Skeletal muscle cell (primary cell): ENCODE results near the gene MRPL40.
"Not testable (repeated sequence)": the region's sequence is repeated elsewhere in the genome, so short reads cannot be mapped to it uniquely, and the experiment has no call there.

Experiments used
- DNase-seq: peaks from one replicate; pipeline ENCODE4 v3.0.0-alpha.2; 2010; ENCODE audit warnings: low read depth
- H3K4me3 ChIP-seq: 2 replicates; pipeline ENCODE4 v1.5.1; 2011; ENCODE audit warnings: low read depth, mild to moderate bottlenecking, control low read depth, low read length, moderate library complexity

MRPL40 gene

GRCh38 chr22:19436444-19437161 lies 4.3 kb downstream of the MRPL40 start:
- DNase-seq, H3K4me3 ChIP-seq: not testable (repeated sequence)

DNA sequence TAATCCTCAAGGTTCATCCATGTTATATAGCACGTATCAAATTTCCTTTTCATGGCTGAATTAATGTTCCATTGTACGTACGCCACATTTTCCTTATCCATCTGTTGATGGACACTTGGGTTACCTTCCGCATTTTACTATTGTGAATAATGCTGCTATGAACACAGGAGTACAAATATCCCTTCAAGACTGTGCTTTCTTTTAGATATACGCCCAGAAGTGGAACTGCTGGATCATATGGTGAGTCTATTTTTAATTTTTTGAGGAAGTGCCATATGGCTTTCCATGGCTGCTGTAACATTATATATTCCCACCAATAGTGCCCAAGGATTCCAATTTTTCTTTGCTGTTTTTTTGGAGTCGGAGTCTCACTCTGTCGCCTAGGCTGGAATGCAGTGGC lies 6.0 kb downstream of the MRPL40 start:
- DNase-seq = no peak
- H3K4me3 ChIP-seq = no peak overlapping the region

- no peak for DNase-seq
- H3K4me3 ChIP-seq = no peak overlapping the region
Measured at GRCh38 chr22:19440411-19441195, 8.3 kb downstream of the MRPL40 start.

- DNase-seq = no peak
- H3K4me3 ChIP-seq = no peak overlapping the region
Measured at GRCh38 chr22:19442166-19442565, 9.8 kb downstream of the MRPL40 start.

DNA sequence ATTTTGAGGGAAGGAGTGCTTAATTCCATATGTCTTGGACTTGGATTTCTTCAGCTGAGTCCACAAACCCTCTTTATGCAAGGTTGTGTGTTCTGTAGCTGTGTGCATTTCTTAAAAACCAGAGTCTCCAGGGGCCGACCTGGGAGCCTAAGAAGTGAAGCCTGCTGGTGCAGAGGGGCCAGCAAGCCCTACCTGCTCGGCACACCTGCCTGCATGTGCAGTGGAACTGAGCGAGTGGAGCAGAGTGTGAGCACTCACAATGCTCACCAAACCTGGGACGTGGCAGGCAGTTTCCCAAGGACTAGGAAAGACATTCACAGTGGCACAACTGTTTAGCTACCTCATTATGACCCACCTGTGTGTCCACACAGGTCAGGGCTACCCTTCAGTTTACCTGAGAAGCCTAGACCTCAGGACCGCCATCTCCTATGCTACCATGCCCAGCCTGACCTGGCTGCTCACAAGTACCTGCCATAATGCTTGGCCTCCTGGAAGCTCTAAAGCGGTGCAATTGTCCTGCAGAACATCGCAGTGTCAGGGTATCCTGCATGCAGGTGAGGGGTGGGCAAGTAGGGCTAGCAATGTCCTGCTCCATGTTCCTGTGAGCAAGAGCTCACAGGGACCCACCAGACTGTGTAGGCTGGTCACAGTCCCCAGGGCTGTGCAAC lies 11.3 kb downstream of the MRPL40 start:
- DNase-seq = no peak
- no peak overlapping the region for H3K4me3 ChIP-seq

DNA sequence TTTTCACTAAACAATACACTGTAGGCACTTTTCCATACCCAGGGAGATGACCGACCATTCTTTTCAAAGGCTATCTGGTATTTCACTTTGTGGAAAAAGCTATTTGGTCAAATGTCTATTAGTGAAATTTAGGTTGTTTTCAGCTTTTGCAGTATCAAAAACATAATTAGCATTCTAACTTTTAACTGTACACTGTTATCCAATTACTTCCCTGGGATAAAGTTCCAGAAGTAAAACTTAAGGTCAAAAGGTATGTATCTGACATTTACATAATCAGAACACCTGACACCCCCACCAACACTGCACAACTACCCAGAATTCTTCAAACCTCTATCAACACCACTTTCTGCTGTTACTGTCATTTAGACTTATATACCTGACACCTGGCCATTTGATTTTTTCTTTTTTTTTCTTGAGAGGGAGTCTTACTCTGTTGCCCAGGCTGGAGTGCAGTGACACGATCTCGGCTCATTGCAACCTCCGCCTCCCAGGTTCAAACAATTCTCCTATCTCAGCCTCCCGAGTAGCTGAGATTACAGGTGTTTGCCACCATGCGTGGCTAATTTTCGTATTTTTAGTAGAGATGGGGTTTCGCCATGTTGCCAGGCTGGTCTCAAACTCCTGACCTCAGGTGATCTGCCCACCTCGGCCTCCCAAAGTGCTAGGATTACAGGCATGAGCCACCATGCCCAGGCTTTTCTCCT lies 13.1 kb downstream of the MRPL40 start:
- not testable (repeated sequence) for DNase-seq

DNA sequence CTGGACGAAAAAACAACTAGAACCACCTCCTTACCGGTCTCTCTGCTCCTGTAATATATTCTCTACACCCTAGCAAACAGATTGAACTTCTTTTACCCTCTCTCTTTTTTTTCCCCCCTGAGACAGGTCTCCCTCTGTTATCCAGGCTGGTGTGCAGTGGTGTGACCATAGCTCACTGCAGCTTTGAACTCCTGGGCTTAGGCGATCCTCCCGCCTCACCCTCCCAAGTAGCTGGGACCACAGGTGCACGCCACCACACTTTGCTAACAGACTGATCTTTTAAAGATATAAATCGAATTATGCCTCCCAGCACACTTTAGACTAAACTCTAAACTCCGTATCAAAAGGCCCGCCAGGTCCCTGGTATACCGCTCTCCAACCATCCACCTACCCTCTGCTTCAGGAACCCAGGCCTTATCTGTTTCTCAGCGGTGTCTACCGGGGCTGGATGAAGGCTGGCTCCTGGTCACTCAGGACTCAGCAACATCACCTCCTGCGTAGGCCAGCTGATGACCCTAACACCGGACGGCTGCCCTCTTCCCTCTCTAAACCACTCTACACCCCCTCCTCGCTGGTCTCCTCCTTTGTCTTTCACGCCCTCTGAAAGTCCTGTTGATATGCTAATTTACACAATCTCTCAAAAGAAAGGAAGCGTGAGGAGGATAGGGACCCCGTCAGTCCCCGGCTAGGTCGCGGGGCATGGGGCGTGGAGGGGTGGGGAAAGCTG lies 14.4 kb downstream of the MRPL40 start:
- DNase-seq = no peak
- H3K4me3 ChIP-seq = peak overlapping the region; percentile 73

More for the DNA sequence above, 13.1 kb downstream of the MRPL40 start:
- H3K4me3 ChIP-seq = not testable (repeated sequence)

DNA sequence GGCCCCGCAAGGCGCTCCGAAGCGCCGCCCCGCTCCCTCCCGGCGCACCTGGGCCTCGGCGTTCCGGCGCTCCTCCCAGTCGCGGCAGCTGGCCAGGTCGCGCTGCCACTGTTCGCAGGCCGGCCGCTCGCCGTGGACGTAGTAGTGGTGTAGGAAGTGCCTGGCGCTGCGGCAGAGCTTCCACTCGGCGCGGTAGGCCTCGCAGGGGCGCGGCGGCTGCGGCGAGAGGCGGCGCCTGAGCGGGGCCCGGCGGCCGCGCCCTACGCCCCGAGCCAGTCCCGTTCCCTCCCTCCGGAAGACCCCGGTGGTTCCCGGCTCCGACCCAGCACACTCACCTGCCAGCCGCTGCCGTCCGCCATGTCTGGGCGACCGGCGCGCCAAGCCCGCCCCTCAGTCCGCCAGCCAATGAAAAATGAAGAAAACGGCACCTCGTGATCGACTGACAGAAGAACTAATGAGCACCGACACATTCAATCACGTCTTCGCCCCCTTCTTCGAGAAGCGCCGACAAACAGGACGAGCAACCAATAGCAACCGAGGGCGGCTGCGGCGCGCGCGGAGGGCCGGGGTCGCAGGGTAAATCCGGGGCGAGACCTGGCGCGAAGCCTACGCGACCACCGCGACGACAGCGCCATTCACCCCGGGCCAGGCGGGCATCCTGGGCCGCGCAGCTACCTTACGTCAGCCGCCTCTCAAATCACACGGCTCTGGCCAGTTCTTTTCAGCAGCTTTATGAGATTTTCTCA lies 15.2 kb downstream of the MRPL40 start, which contains the start of gene C22orf39:
Gene C22orf39, minus strand, starts transcription at position 382 of the 746 bp plus-strand sequence. Its CDS starts 23 bp downstream, at position 359.
- peak within 1 kb of the TSS; percentile 73 for H3K4me3 ChIP-seq
- DNase-seq = peak; percentile 80

DNA sequence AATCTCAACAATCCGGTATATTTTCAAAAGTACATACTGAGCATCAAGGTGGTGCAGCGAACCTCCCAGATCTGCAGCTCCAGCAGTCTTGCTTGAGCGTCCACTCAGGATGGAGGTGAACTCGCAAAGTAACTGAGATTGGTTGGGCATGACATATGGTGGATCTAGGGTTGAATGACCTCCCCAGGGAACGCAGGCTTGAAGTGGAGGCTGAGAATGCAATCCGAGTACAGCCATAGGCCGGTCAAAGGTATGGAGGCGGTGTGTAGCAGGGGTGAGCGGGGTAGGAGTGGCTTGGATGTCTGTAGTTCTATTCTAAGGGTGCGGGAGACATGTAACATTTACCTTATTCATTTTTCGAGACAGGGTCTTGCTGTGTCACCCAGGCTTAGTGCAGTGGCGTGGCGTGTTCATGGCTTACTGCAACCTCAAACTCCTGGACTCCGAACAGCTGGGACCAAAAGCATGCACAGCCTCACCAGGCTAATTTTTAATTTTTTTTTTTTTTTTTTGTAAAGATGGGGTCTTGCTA lies 15.8 kb downstream of the MRPL40 start:
- peak; percentile 67 for DNase-seq

GRCh38 chr22:19448739-19449421 lies 16.5 kb downstream of the MRPL40 start:
- no peak overlapping the region for H3K4me3 ChIP-seq
- DNase-seq = no peak

More for the DNA sequence above, 15.8 kb downstream of the MRPL40 start:
- H3K4me3 ChIP-seq = peak overlapping the region; percentile 73

GRCh38 chr22:19449422-19449767 lies 17.1 kb downstream of the MRPL40 start:
- no peak for DNase-seq
- no peak overlapping the region for H3K4me3 ChIP-seq

GRCh38 chr22:19450363-19451175 lies 18.2 kb downstream of the MRPL40 start:
- peak; percentile 16 for DNase-seq
- H3K4me3 ChIP-seq = no peak overlapping the region

- DNase-seq = no peak
- H3K4me3 ChIP-seq = no peak overlapping the region
Measured at GRCh38 chr22:19451570-19451969, 19.2 kb downstream of the MRPL40 start.

DNA sequence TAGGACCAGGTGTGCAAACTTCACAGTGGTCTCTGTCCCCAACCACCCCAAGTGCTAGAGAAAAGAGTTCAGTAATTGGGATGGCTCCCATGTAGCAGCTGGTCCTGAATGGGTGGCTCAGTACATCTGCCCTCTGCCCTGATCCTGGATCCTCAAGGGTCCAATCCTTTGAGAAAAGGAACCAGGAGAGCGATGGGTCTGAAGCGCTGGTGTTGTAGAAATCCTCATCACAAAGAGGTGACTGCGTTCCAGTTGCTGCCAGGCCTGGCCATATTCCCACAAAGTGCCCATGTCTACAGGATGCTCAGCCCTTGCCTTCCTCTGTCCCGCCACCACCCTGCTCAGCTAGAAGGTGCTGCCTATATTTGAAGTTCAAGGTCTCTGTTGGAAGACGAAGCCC lies 21.4 kb downstream of the MRPL40 start:
- no peak for DNase-seq
- no peak overlapping the region for H3K4me3 ChIP-seq

DNA sequence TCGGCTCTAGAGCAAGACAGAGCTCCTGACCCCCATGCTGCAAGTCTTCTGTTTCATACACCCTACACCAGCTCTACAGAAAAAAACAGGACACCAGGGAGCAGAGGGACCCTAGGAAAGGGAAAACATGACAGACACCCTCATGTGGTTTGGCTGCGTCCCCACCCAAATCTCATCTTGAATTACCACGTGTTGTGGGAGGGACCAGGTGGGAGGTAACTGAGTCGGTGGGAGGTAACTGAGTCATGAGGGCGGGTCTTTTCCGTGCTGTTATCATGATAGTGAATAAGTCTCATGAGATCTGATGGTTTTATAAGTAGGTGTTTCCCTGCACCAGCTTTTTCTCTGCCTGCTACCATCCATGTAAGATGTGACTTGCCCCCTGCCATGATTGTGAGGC lies 21.8 kb downstream of the MRPL40 start:
- H3K4me3 ChIP-seq = no peak overlapping the region
- no peak for DNase-seq

GRCh38 chr22:19455033-19455432 lies 22.7 kb downstream of the MRPL40 start:
- no peak for DNase-seq

More at GRCh38 chr22:19455033-19455432, 22.7 kb downstream of the MRPL40 start:
- H3K4me3 ChIP-seq = no peak overlapping the region
